ENCODE measurements around the gene ATP11B. TPM values are rescaled to one million over a fixed set of nuclear protein-coding genes. Genes with fewer than 3 reads are reported as not detected.

ATP11B gene
- total RNA-seq, 1 donor from 2014 or later = 117 TPM

DNA sequence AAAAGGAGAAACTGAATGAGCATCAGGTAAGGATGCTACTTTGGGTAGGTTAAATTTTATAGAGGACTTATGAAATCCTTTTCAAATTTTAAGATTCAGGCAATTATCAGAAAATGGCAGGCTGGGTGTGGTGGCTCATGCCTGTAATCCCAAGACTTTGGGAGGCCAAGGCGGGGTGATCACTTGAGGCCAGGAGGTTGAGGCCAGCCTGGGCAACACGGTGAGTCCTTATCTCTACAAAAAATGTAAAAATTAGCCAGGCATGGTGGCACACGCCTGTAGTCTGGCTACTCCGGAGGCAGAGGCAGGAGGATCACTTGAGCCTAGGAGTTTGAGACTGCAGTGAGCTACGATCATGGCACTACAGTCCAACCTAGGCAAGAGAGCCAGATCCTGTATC, 163.9 kb downstream of the ATP11B start:
- DNase-seq = no peak

DNA sequence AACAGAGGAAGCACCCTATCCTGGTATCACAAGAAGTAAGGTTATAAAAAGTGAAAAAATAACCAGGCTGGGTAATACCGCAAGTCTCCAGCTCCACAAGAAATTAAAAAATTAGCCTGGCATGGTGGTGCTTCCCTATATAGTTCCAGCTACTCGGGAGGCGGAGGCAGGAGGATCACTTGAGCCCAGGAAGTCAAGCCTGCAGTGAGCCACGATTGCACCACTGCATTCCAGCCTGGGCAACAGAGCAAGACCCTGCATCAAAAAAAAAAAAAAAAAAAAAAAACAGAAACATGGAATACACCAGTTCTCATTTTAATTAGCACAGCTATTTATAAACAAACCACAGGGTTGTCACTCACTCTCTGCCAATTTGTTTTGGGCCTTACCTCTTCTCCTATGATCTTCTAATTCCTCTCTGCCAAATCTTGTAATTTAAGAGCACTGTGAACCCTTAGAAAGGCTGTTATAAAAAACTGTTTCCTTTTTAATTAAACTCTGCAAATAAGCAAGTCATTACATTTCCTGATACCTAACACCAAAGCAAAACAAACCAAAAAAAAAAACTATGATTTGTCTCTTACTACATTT, 164.5 kb downstream of the ATP11B start:
- no peak for DNase-seq

DNA sequence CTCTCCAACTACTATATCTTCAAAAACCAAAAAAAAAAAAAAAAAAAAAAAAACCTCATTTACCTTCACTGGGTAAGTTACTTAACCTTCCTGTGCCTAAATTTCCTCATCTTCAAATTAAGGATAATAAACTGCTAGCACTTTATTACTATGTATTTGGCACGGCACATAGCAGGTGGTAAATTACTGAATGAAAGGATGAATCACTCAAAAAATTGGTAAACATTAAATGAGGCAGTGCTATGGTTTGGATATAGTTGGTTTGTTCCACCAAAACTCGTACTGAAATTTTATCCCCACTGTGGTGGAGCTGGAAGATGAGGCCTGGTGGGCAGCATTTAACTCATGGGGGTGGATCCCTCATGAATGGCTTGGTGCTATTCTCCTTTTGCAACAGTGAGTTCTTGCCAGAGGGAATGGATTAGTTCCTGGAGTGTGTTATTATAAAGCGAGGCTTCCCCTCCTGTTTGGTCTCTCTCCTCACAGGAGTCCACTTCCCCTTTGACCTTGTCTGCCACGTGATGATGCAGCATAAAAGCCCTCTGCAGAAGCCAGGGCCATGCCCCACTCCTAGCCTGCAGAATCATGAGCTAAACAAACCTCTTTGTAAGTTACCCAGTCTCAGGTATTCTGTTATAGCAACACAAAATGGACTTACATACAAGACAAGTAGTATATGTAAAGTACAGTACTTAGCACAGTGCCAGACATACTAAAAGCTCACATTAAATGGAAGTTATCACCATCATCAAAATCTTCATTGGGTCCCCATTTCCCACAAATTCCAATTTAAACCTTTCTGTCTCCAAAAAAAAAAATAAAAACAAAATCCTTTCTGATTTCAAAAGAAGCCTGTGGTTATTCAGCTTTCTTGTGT, 166.4 kb downstream of the ATP11B start:
- no peak for DNase-seq

DNA sequence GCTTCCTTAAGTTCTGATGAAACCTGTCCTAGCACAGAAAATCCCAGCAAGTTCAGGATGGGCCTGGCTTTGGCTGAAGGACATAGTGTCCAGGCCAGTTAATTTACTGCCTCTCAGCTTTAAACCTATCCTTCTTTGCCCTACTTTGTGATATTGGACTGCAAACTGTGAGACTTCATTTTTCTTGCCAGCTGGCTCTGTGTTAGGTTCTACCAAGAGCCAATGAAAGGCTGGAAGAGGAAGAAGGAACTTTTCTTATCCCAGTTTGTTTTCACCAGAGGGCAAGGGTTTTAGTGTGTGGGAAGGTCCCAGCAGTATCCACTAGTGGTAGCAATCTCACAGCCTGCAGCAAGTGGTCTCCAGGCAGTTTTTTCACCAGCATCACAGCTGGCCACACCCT, 168.9 kb downstream of the ATP11B start:
- no peak for DNase-seq

DNA sequence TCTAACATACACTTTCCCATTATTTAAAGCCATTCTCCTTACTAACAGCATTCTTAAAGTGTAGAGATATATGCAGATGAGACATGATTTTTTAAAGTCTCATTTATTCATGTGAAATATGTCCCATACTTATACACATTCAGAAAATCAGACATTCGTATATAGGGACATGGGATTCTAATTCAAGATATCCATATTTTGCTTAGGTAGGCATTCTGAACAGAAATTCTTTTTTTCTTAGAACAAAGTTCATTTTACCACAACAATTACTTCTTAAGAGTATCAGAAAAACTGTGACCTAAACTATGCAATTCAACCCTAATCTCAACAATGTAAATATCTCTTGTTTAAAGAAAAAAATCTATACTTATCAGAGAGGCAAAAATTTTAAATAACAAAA, 170.9 kb downstream of the ATP11B start:
- no peak for DNase-seq

DNA sequence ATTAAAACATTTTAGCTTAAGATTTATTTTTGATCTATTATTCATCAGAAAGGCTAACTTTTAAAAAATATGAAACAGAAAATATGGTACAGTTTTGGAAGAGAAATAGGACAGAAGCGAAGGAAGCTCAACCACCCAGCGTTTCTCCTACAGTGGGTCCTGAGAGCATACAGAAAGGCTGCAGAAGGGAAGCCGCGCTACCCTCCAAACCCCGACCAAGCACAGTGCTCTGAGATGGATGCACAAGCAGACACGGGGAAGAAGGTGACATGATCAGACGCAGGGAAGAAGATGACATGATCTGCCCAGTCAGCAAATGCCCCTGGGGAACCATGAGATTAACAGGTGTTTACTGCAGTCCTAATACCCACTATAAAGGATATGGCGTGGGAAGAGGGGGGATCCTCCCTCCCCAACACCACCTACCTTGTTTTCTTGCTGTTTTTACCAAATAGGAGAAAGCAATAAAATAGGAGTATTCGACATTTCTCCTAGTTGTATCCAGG, 172.6 kb downstream of the ATP11B start:
- DNase-seq = no peak

DNA sequence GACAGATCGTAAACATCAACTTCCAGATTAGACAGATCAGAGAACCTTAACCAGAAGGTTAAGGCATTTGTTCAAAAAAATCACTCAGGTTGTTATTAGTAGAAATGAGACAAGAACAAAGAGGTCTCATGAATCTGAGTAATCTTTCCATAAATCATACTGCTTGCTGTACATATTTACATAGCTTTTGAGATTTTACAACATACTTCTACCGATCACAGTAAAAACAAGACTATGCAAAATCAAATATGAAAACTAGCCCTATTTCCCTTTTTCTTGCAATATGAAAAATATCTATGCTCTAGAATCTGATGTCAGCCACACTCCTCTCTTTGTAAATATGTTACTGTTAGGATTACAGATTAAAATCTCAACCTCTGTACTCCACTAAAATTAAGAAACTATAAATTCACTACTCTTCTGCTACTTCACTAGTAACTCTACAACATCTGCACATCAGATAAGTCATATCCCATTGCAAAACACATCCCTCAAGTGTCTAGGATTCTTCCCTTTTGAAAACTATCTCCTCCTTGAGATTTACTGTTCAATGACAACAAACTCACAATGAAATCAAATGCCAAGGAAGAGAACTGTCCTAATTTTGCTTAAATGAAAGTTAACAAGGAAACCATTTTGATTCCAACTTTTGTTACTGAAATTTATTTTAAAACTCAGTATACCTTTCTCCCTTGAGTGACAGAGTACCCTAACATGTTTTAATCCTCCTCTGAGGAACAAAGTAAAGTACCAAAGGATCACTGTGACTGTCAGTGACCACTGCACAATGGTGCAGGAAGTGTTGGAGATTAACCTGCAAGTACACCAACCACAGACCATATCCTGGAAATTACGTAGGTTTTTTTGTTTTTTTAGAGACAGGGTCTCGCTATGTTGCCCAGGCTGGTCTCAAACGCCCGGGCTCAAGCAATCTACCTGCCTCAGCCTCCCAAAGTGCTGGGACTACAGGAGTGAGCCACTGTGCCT, 174.2 kb downstream of the ATP11B start:
- no peak for DNase-seq

DNA sequence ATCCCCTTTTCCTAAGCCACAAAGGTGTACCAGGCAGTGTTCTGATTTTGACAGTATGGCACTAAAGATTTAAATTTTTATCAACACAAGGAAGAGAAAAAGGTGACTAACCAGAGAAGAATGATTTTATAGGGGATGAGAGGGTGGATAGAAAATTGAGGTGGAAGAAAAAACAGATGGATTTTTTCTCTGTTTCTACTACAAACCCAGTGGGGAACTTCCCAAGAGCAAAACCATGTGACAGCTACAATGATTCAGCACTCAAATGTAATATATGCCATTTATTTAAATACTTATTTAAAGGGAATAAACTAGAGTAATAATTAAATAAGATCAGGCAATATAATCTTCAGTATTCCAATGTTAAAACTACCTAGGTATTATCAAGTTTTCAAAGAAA, 176.0 kb downstream of the ATP11B start:
- no peak for DNase-seq

DNA sequence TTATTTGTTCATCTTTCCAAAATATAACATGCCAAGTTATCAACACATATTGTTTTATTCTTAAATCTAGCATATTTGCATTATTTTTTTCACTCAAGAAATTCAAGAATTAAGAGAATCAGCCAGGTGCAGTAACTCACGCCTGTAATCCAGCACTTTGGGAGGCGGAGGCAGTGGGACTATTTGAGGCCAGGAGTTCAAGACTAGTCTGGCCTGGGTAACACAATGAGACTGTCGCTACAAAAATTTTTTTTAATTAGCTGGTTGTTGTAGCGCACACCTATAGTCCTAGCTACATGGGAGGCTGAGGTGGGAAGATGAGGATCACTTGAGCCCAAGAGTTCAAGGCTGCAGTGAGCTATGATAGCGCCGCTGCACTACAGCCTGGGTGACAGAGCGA, 176.5 kb downstream of the ATP11B start:
- no peak for DNase-seq

DNA sequence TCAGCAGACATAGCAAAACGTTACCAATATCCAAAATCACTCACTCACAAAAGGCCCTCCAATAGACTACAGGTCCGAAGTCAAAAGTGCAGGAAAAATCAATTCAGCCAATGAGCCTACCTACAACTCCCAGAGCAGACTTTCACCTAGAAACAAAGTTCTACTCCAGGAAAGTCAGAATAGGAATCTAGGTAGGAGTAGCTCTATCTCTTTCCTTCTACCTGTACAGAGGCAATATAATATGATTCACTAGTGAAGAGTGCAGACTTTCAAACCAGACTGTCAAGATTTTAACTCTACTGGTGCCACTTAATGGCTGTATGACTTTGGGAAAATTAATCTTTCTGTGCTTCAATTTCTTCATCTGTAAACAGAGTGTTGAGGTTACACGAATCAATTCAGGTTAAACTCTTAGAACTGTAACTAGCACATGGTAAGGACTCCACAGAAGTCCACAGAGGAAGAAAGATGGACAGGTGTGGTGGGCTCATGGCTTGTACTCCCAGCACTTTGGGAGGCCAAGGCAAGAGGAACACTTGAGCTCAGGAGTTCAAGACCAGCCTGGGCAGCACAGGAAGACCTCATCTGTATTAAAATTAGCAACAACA, 177.6 kb downstream of the ATP11B start:
- DNase-seq = no peak

Other genes starting within 250 kb of the ATP11B start
- 94.1 TPM for gene DCUN1D1, start 187.0 kb downstream of the ATP11B start, total RNA-seq

Data from occipital lobe (tissue), 2 donors.